Ovary (tissue), 3 donors: ENCODE results near the gene IL1RAPL2.

ENCODE experiments used
- CTCF ChIP-seq, 3 donors: fragments of 450-650 bp in 2 of 3; fragments of 200-600 bp in 1 of 3; IDR thresholded peaks; one replicate each; pipeline versions ENCODE4 v1.5.1 to v1.8.0; 2016 to 2022; ENCODE audit warnings: antibody characterized with exemption in 3 of 3, mild to moderate bottlenecking in 1 of 3
- EP300 ChIP-seq: sonication (generic); formaldehyde crosslinking; IDR thresholded peaks from one replicate; pipeline ENCODE4 v1.6.1; 2017; ENCODE audit warnings: antibody characterized with exemption
- POLR2A ChIP-seq: fragments of 450-650 bp; IDR thresholded peaks from one replicate; pipeline ENCODE4 v1.6.1; 2017; ENCODE audit warnings: antibody characterized with exemption, mild to moderate bottlenecking, moderate library complexity
- donor health status: DM: no; HTN: no; CAD: no.

DNA sequence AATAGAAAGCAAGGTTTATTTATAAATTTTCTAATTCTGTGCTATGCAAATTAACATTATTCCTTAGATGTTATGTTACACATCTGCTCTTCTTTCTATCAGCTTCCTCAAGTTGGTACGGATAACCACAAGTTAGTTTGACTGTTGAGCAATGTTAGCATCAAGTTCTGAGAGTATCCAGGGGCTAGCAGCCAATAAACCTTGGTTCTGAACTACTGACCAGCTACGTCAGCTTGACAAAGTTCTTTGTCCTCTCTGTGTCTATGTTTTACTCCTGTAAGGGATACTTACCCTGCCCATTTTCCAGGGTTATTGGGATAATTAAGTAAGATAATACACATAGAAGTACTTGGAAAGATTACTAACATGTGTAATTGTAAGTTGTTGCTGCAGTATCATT is 662.6 kb downstream of the IL1RAPL2 start:
- TF ChIP-seq CTCF (IDR thresholded peaks at IDR 0.05) (no peak), POLR2A (no peak), EP300 (no peak)
